GM10847 (cell line): ENCODE data around the gene LYAR.

ENCODE experiments used
- POLR2A ChIP-seq: IDR thresholded peaks from 2 replicates; pipeline ENCODE4 v1.6.1; 2011; ENCODE audit not compliant: insufficient read length; ENCODE audit errors: extremely low read depth

LYAR gene

DNA sequence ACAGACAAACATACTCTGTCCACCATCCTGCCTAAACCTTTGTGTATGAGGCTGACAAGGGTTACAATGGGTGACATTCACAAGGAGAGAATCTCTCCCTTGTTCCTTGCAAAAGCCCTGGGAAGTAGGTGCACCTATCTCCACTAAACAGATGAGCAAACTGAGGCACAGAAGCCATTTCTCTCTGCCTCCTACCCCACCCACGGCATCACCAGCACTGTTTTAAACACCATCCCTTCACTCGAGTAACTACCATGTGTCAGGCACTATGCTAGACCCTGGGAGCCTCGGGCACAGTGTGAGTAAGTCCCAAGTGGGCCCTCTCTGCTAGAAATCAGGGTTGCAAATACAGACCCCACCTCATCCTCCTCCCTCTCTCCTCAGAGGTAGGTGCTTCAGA is 899 bp downstream of the LYAR start:
- no peak for TF ChIP-seq POLR2A

DNA sequence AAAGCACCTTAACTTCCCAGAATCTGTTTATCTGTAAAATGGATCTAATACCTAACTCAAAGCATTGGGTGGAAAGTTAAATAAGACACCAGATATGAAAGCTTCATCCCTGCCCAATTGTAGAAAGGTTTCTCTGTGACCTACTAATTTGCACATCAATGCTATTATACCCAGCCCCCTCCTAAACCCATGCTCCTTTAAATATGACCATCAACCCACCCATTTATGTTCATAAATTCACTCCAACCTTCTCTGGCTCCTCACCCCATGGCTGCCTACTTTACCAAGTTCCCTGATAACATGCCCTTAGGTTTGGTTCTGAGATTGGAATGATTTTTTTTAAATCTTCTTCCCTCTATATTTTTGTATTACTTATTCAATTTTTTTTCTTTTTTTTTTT is 1.9 kb downstream of the LYAR start:
- TF ChIP-seq POLR2A, result no peak

DNA sequence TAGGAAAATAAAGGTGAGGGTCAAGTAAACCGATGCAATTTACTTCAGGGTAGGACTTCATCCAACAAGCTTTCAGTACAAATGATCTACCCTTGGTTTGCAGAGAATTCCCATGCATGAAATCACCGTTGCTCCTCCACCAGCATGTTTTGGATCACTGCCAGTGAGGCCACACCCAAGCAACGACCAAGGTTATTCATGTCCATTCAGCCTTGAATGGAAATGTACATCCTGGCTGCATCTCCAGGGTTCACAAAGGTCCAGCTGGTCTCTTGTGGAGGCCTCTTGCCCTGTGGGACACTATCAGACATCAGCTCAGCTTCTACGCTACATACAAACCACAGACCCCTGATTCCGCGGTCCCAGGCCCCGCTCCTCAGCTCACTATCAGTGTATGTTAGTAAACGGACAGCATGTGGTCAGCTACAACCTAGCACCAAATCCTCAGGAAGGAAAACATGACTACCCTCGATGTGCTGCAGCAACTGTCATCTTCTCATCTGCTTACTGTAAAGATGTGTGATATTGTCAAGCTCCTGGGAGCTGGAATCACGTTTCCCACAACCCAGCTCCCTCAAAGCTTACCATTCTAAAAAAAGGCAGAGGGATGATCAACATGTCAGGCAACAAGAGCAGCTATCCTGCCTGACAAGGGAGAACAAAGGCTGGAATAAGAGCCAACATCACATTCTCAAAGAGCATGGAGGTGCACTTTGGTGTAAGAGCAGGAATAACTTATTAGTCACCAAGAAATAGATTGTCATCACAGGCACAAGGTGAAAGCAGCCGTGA is 4.9 kb downstream of the LYAR start:
- no peak for TF ChIP-seq POLR2A

DNA sequence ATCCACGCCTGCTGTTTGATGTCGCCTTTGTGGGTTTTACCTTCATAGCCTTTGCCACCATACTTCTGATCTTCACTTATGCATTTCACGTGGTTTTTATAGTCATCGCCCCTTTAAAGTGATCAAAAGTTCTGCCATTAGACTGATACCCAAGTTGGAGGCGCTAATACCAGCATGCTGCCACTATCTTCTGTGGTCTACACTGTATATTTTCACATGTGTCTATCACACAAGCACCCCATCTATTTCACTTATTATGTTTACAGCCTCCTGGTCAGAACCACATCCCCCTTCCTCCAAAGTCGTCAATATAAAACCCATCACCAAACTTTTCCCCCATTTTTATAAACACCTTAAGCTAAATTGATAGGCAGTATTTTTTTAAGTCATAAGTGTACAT is 8.2 kb downstream of the LYAR start:
- TF ChIP-seq POLR2A, result no peak

DNA sequence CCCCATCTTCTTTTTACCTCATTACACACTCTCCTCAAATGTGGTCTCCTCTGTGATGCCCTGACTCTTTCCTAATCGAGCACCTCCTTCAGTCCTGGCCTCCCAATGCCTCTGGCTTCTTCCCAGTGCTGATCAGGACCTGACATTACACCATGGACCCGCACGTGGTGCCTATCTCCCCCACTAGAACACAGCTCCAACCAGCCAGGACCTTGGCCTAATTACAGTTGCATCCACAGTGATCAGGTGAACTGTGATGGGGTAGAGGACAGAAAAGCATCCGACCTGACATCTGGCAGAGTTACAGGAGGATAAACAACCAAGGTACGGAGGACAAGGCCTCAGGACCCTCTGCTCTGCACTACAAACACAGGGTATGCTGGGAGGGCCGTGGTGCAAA is 12.4 kb downstream of the LYAR start:
- no peak for TF ChIP-seq POLR2A

DNA sequence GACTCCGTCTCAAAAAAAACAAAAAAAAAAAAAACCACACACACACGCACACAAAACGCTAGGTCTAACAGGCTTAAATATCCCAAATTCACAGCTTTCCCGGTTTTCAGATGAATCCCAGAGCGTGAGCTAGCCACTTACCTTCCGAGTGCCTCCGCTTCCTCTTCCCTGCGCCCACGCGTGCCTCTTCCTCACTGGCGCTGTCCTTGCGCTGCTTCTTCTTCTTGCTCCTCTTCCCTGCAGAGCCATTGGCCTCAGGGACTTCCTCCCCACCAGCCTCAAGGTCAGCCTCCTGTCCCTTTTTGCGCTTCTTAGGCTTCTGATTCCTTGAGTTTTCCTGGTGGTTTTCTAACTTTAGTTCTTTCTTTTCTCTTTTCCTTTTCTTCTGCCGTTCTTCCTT is 15.7 kb downstream of the LYAR start:
- TF ChIP-seq POLR2A, result no peak

DNA sequence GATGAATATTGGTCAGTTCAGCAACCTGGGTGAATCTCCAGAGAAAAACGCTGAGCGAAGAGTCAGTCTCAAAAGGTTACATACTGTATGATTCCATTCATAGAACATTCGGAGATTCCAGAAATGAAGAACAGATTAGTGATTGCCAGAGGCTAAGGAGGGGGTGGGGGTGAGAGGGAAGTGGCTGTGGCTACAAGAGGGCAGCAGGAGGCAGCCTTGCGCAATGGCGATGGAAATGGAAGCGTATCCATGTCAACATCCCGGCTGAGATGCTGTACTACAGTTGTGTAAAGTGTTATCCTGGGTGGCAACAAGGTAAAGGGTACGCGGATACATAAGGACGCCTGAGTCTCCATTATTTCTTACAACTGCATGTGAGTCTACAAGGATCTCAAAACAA is 18.0 kb downstream of the LYAR start:
- TF ChIP-seq POLR2A, result no peak

DNA sequence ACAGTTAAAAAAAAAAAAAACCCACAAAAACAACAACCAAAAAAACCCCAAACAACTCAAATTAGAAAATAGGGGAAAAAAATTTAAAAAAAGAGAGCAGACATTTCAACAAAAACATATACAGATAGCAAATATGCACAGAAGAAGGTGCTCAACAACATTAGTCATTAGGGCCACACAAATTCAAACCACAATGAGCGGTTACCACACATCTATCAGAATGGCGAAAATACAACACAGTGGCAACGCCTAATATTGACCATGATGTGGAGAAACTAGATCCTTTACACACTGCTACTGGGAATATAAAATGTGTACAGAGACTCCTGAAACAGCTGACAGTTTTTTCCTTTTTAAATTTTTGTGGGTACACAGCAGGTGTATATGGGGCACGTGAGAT is 19.4 kb downstream of the LYAR start:
- TF ChIP-seq POLR2A, result no peak

DNA sequence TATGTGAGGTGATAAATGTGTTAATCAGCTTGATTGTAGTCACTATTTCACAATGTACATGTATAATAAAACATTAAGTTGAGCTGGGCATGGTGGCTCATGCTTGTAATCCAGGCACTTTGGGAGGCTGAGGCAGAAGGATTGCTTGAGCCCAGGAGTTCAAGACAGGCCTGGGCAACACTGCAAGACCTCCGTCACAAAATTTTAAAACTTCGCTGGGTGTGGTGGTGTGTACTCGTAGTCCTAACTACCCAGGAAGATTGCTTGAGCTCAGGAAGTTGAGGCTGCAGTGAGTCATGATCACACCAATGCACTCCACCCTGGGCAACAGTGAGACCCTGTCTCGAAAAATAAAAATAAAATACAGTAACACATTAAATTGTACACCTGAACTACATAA is 20.1 kb downstream of the LYAR start:
- no peak for TF ChIP-seq POLR2A

DNA sequence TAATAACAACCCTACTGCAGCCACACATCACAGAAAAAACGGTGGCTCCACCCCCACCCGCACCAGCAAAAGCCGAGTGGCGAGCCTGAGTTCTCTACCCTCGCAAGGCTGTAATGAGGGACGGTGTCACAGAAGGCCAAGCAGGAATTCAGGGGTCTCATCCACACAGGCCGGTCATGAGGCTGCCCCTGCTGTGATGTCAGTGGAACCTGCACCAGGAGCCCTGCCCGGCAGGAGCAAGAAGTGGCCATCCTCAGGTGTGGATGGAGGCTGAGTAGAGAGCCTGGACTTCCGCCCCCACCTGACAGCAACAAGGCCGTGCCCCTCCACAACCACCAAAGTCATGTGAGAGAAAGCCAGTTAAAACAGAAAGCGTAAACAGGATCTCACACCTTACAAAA is 20.6 kb downstream of the LYAR start:
- no peak for TF ChIP-seq POLR2A

DNA sequence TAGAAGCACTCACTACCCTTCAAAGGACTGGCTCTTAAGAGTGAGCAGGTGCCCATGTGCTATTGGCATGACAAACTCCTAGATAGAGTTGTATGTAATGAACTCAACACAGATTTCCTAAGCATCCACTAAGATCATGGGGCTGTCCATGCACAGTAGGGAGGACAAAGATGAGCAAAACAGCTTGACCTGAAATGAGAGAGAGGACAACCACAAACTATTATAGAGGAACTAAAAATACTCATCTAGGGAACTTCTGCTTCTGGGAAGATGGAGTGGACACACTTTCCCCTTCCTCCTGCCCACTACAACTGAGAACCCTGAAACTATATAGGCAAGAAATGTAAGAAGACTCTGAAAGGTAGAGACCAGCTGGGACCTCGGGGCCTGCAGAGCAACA is 21.2 kb downstream of the LYAR start:
- TF ChIP-seq POLR2A, result no peak

DNA sequence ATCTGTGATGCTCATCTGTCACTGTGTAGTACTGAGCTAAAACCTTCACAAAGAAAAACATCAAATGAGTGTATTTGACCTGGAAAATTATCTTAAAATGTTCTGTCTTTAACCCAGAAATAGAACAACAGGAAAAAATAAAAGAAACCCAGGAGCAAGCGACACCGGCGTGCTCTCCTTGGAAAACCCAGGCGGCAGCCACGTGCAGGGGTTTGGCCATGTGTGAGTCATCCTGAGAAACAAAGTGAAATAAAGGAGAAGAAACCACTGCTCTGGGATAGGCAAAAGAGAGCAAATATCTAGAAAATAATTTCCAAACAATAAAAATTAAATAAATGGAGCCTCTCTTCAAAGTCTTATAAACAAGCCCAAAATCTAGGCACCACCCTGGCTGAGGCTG is 22.0 kb downstream of the LYAR start:
- no peak for TF ChIP-seq POLR2A

DNA sequence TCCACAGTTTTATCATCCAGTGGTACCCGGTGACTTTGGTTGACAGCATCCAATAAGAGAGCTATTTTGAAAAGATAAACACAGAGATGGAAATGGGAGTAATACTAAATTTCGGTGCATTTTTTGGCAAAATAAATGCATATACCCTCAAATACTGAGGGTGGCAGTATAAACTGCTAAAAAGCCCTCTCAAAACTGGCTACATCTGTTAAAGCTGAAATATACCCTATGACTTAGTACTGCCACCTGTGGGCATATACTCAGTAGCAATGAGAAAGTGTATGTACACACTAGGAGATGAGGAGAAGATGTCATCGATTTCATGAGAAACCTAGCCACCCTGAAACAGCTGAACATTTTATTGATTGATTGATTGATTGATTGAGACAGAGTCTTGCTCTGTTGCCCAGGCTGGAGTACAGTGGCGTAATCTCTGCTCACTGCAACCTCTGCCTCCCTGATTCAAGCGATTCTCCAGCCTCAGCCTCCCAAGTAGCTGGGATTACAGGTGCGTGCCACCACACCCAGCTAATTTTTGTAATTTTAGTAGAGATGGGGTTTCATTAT is 29.7 kb downstream of the LYAR start:
- TF ChIP-seq POLR2A, result no peak

DNA sequence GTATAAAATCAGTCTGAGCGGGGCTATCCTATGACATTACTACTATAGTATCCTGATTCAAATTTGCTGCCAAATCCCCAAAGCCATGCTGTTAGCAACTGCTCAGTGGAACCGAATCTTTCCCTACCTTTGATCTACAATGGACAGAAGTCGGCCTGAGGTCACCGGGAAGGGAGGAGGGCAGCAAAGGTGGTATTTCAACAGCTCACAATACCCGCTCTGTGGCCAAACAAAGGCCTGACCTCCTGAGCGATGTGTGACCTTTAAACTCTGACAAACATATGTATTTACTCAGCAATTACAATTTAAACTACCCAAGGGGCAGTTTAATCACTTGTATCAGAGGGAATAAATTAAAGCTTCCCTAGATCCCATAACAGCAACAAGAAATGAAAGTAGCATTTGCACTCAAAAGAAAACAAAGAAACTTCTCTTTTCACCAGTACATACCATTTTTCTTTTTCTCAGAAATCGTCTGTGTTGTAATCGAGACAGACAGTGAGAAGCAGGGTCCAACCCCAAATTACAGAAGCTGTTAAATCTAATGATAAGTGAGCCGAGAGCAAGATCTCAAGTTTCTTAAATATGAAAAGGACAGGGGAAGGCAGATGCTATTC is 30.4 kb downstream of the LYAR start:
- TF ChIP-seq POLR2A, result no peak

DNA sequence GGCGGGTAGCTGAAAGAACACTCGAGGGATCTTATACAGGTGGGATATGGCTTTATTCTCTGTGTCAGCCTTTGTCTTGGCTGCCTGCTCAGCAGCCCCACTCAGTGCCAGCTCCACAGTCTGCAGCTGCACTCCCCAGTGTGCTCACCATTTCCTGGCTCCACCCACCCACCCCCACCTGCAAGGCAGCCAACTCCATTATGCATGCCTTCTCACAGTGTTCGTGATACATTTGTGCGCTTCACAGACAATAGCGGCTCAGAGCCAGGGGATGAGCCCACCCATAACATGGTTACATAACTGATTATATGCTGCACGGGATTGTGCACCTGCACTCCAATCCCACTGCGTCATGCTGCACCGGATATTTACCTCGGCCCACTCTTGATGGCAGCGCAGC is 33.2 kb downstream of the LYAR start:
- no peak for TF ChIP-seq POLR2A

DNA sequence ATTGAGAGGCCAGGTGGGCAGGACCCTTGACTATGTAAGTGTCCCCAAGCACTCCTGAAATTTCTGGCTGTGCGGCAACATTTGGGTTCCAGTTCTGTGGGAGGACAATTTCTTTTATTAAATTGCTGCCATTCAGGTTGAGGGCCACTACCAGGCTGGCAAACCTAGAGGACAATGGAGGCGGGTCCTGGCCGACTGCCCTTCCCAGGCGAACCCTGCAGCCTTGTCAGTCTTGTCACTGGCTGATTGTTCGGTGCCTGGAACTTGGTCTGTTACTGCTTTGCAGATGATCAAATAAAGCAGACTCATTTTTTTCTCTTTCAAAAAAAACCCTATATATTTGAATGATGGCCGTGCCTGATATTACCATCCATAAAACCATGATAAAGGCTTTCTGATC is 35.3 kb downstream of the LYAR start:
- no peak for TF ChIP-seq POLR2A

DNA sequence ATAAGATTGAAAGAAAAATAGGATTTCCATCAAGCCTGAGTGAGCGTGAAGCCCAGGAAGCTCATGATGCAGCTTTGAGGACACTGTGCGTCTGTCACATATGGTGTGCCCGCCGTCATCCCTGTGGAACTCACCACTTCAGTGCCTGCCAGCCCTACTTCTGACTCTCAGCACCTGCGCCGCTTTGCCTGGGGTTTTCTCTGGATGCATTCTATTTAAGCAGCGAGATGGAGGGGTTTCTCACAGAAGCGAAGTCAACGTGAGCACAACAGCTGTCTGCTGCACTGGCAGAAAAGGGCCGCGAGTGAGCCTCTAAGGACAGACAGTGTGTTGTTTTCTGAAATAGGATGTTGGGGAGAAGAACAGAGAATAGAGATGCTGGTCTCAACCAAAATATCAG is 35.8 kb downstream of the LYAR start:
- TF ChIP-seq POLR2A, result no peak
